ENCODE data around the gene COQ10A. TPM values are rescaled to one million over a fixed set of nuclear protein-coding genes. Genes with fewer than 3 reads are reported as not detected.

COQ10A gene
- total and polyA plus RNA-seq, 10 of the 15 experiments (the other 5 are each of a cell fraction or from before 2014, with no cell fraction given), result 3.3 to 19.5 (median 6.9) TPM

DNA sequence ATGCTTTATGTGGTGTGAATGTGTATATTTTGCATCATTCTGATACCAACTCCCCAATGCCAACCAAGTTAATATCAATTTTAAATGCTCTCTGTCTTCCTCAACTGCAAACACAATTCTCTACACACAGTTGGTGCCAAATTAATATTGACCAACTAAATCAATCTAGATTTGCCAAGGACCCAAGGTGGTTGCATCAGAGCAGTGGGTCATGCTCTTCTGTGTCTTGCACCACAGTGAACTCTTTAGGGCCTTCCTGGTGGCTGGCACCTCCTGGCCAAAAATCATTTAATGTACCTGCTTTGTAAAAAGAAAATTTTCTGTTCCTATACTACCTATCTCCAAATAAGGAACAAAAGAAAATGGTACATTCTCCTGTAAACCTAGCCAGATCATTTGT is 14.1 kb downstream of the COQ10A start (continued):
- TF ChIP-seq, protein P1, sequence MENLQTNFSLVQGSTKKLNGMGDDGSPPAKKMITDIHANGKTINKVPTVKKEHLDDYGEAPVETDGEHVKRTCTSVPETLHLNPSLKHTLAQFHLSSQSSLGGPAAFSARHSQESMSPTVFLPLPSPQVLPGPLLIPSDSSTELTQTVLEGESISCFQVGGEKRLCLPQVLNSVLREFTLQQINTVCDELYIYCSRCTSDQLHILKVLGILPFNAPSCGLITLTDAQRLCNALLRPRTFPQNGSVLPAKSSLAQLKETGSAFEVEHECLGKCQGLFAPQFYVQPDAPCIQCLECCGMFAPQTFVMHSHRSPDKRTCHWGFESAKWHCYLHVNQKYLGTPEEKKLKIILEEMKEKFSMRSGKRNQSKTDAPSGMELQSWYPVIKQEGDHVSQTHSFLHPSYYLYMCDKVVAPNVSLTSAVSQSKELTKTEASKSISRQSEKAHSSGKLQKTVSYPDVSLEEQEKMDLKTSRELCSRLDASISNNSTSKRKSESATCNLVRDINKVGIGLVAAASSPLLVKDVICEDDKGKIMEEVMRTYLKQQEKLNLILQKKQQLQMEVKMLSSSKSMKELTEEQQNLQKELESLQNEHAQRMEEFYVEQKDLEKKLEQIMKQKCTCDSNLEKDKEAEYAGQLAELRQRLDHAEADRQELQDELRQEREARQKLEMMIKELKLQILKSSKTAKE (IDR thresholded peaks at IDR 0.05; ENCODE audit: low read depth, poor library complexity, severe bottlenecking), result no peak
- no peak for TF ChIP-seq SMAD5 (IDR thresholded peaks at IDR 0.05; ENCODE audit: low read depth)
- no peak for TF ChIP-seq ZNF24 (IDR thresholded peaks at IDR 0.05)
- TF ChIP-seq SREBF1 (IDR thresholded peaks at IDR 0.05; ENCODE audit: low read length), result no peak
- TF ChIP-seq, protein P2, sequence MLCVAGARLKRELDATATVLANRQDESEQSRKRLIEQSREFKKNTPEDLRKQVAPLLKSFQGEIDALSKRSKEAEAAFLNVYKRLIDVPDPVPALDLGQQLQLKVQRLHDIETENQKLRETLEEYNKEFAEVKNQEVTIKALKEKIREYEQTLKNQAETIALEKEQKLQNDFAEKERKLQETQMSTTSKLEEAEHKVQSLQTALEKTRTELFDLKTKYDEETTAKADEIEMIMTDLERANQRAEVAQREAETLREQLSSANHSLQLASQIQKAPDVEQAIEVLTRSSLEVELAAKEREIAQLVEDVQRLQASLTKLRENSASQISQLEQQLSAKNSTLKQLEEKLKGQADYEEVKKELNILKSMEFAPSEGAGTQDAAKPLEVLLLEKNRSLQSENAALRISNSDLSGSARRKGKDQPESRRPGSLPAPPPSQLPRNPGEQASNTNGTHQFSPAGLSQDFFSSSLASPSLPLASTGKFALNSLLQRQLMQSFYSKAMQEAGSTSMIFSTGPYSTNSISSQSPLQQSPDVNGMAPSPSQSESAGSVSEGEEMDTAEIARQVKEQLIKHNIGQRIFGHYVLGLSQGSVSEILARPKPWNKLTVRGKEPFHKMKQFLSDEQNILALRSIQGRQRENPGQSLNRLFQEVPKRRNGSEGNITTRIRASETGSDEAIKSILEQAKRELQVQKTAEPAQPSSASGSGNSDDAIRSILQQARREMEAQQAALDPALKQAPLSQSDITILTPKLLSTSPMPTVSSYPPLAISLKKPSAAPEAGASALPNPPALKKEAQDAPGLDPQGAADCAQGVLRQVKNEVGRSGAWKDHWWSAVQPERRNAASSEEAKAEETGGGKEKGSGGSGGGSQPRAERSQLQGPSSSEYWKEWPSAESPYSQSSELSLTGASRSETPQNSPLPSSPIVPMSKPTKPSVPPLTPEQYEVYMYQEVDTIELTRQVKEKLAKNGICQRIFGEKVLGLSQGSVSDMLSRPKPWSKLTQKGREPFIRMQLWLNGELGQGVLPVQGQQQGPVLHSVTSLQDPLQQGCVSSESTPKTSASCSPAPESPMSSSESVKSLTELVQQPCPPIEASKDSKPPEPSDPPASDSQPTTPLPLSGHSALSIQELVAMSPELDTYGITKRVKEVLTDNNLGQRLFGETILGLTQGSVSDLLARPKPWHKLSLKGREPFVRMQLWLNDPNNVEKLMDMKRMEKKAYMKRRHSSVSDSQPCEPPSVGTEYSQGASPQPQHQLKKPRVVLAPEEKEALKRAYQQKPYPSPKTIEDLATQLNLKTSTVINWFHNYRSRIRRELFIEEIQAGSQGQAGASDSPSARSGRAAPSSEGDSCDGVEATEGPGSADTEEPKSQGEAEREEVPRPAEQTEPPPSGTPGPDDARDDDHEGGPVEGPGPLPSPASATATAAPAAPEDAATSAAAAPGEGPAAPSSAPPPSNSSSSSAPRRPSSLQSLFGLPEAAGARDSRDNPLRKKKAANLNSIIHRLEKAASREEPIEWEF (IDR thresholded peaks at IDR 0.05; ENCODE audit: insufficient replicate concordance, low read depth, low read length), result no peak
- TF ChIP-seq, protein P3, sequence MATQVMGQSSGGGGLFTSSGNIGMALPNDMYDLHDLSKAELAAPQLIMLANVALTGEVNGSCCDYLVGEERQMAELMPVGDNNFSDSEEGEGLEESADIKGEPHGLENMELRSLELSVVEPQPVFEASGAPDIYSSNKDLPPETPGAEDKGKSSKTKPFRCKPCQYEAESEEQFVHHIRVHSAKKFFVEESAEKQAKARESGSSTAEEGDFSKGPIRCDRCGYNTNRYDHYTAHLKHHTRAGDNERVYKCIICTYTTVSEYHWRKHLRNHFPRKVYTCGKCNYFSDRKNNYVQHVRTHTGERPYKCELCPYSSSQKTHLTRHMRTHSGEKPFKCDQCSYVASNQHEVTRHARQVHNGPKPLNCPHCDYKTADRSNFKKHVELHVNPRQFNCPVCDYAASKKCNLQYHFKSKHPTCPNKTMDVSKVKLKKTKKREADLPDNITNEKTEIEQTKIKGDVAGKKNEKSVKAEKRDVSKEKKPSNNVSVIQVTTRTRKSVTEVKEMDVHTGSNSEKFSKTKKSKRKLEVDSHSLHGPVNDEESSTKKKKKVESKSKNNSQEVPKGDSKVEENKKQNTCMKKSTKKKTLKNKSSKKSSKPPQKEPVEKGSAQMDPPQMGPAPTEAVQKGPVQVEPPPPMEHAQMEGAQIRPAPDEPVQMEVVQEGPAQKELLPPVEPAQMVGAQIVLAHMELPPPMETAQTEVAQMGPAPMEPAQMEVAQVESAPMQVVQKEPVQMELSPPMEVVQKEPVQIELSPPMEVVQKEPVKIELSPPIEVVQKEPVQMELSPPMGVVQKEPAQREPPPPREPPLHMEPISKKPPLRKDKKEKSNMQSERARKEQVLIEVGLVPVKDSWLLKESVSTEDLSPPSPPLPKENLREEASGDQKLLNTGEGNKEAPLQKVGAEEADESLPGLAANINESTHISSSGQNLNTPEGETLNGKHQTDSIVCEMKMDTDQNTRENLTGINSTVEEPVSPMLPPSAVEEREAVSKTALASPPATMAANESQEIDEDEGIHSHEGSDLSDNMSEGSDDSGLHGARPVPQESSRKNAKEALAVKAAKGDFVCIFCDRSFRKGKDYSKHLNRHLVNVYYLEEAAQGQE (IDR thresholded peaks at IDR 0.05; ENCODE audit: low read depth, low read length), result no peak
- TF ChIP-seq RBBP5 (conservative IDR thresholded peaks at IDR 0.05), result no peak
